Nephron progenitor cell (in vitro differentiated cells): ENCODE data around the gene MACROD2.

ENCODE experiments used
- DNase-seq: peaks from one replicate; pipeline ENCODE4 v3.0.0; 2021
- H3K27ac Mint-ChIP-seq: 2 replicates; pipeline ENCODE4 v1.8.0; 2021; ENCODE audit warnings: mild to moderate bottlenecking, moderate library complexity, mixed read lengths
- H3K27me3 Mint-ChIP-seq: 2 replicates; pipeline ENCODE4 v1.8.0; 2021; ENCODE audit warnings: mild to moderate bottlenecking, low read depth, mixed read lengths; ENCODE audit not compliant: poor library complexity
- H3K36me3 Mint-ChIP-seq: 2 replicates; pipeline ENCODE4 v1.8.0; 2021; ENCODE audit warnings: low read depth, mixed read lengths
- H3K4me1 Mint-ChIP-seq: 2 replicates; pipeline ENCODE4 v1.8.0; 2021; ENCODE audit warnings: mixed read lengths
- H3K4me3 Mint-ChIP-seq: 2 replicates; pipeline ENCODE4 v1.8.0; 2021; ENCODE audit warnings: mild to moderate bottlenecking, moderate library complexity, mixed read lengths
- H3K9me3 Mint-ChIP-seq: 2 replicates; pipeline ENCODE4 v1.8.0; 2021; ENCODE audit warnings: mild to moderate bottlenecking, moderate library complexity, mixed read lengths
- TF ChIP-seq, protein P1 (sequence below): fragments of 200-600 bp; sonication (generic); IDR thresholded peaks from 2 replicates; pipeline ENCODE4 v1.5.0; 2021; ENCODE audit warnings: antibody characterized with exemption

The MACROD2 gene

DNA sequence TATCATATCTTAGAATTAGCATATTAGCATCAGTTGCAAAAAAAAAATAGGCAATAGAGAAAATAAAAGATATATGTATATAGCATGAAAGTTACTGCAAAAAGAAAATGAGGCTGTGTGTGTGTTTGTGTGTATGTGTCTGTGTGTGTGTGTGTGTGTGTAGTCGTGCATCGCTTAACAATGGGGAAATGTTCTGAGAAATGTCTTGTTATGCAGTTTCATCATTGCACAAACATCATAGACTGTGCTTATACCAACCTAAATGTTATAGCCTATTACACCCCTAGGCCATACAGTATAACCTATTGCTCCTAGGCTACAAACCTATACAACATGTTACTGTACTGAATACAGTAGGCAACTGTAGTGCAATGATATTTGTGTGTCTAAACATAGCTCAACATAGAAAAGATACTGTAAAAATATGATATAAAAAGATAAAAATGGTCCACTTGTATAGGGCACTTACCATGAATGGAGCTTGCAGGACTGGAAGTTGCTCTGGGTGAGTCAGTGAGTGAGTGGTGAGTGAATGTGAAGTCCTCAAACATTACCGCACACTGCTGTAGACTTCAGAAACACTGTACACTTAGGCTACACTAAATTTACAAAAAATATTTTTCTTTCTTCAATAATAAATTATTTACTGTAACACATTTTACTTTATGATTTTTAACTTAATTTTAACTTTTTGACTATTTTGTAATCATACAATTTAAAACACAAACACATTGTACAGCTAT is 1772.9 kb downstream of the MACROD2 start:
- no peak for DNase-seq
- Mint-ChIP-seq H3K4me1 (peaks cover 3% of the 10 kb centered on the region), H3K27me3 (no peaks in the 10 kb centered on the region), H3K4me3 (no peak overlapping the region), H3K9me3 (no peaks in the 10 kb centered on the region), H3K27ac (no peak overlapping the region), H3K36me3 (no peaks in the 10 kb centered on the region)
- TF ChIP-seq, protein P1, sequence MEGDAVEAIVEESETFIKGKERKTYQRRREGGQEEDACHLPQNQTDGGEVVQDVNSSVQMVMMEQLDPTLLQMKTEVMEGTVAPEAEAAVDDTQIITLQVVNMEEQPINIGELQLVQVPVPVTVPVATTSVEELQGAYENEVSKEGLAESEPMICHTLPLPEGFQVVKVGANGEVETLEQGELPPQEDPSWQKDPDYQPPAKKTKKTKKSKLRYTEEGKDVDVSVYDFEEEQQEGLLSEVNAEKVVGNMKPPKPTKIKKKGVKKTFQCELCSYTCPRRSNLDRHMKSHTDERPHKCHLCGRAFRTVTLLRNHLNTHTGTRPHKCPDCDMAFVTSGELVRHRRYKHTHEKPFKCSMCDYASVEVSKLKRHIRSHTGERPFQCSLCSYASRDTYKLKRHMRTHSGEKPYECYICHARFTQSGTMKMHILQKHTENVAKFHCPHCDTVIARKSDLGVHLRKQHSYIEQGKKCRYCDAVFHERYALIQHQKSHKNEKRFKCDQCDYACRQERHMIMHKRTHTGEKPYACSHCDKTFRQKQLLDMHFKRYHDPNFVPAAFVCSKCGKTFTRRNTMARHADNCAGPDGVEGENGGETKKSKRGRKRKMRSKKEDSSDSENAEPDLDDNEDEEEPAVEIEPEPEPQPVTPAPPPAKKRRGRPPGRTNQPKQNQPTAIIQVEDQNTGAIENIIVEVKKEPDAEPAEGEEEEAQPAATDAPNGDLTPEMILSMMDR, result no peak

- no peak for DNase-seq
- no peak overlapping the region for H3K4me3 Mint-ChIP-seq
- H3K9me3 Mint-ChIP-seq, result peaks cover 6% of the 10 kb centered on the region
- no peaks in the 10 kb centered on the region for H3K27me3 Mint-ChIP-seq
- peaks cover 18% of the 10 kb centered on the region for H3K4me1 Mint-ChIP-seq
- H3K27ac Mint-ChIP-seq, result no peak overlapping the region
- H3K36me3 Mint-ChIP-seq, result no peaks in the 10 kb centered on the region
- TF ChIP-seq, protein P1, result no peak
Measured at GRCh38 chr20:15772826-15773225, 1777.5 kb downstream of the MACROD2 start.

DNA sequence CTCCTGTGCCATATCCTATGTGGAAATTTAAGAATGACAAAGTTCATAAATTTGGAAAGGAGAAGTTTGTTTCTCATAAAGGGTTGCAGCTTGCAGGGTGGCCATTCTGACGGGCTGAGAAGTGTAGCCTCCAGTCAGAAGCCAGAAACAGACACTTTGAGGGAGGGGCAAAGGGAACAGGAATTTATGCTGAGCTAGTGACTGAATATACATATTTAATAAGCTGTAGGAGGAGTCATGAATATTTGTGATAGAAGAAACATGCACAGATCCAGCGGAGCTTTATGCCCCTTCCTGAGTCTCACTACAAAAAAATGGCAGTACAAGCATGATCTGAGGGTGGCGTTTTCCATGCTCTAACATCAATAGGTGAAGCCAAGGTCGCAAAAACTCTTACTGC is 1779.6 kb downstream of the MACROD2 start:
- H3K36me3 Mint-ChIP-seq, result no peaks in the 10 kb centered on the region
- peaks cover 6% of the 10 kb centered on the region for H3K9me3 Mint-ChIP-seq
- no peak for DNase-seq
- peaks cover 18% of the 10 kb centered on the region for H3K4me1 Mint-ChIP-seq
- TF ChIP-seq, protein P1, result no peak
- no peak overlapping the region for H3K27ac Mint-ChIP-seq
- H3K4me3 Mint-ChIP-seq, result no peak overlapping the region
- H3K27me3 Mint-ChIP-seq, result no peaks in the 10 kb centered on the region

- Mint-ChIP-seq H3K4me1 (peaks cover 26% of the 10 kb centered on the region), H3K27me3 (no peaks in the 10 kb centered on the region), H3K9me3 (peaks cover 6% of the 10 kb centered on the region), H3K36me3 (no peaks in the 10 kb centered on the region), H3K4me3 (no peak overlapping the region), H3K27ac (no peak overlapping the region)
- DNase-seq, result no peak
- TF ChIP-seq, protein P1, result no peak
Measured at GRCh38 chr20:15776770-15777466, 1781.6 kb downstream of the MACROD2 start.

DNA sequence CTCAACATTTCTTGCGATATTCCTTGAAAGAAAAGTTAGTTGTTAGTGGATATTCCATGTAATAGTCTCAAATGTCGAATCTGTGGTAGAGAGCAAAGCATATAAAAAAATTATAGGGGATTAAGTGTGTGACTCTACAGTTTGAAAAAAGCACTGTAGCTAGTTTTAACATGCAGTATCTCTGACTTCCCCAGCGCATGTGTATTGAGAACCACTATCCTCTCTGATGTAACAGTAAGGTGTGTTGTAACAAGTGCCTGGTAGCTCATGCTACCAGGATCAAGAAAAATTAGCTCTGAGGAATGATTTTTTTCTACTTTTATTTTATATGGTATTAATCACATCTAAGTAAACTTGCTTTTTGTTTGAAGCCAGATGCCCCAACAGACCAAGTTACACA is 1788.7 kb downstream of the MACROD2 start:
- Mint-ChIP-seq H3K36me3 (no peaks in the 10 kb centered on the region), H3K4me3 (no peak overlapping the region), H3K4me1 (peaks cover 13% of the 10 kb centered on the region), H3K27me3 (no peaks in the 10 kb centered on the region), H3K27ac (no peak overlapping the region), H3K9me3 (no peaks in the 10 kb centered on the region)
- TF ChIP-seq, protein P1, result no peak
- DNase-seq, result no peak
